Ishikawa (cell line): ENCODE measurements around the gene FETUB.

Experiments used
- CEBPB ChIP-seq: IDR thresholded peaks from 2 replicates; pipeline ENCODE4 v1.6.1; 2012
- EP300 ChIP-seq: IDR thresholded peaks from 2 replicates; pipeline ENCODE4 v1.6.1; 2012; ENCODE audit warnings: borderline replicate concordance
- FOXM1 ChIP-seq: IDR thresholded peaks from 2 replicates; pipeline ENCODE4 v1.6.1; 2012; ENCODE audit warnings: low read depth, borderline replicate concordance
- MAX ChIP-seq: IDR thresholded peaks from 2 replicates; pipeline ENCODE4 v1.6.1; 2012
- NFIC ChIP-seq: IDR thresholded peaks from 2 replicates; pipeline ENCODE4 v1.6.1; 2012
- REST ChIP-seq: IDR thresholded peaks from 2 replicates; pipeline ENCODE4 v1.6.1; 2012; ENCODE audit warnings: low read depth, mild to moderate bottlenecking
- TAF1 ChIP-seq: IDR thresholded peaks from 2 replicates; pipeline ENCODE4 v1.6.1; 2012; ENCODE audit warnings: low read depth, mild to moderate bottlenecking
- TEAD4 ChIP-seq: IDR thresholded peaks from 2 replicates; pipeline ENCODE4 v1.6.1; 2012
- USF1 ChIP-seq: IDR thresholded peaks from 2 replicates; pipeline ENCODE4 v1.6.1; 2012
- YY1 ChIP-seq: IDR thresholded peaks from 2 replicates; pipeline ENCODE4 v1.6.1; 2012; ENCODE audit warnings: low read depth

- TF ChIP-seq FOXM1 (no peak), TEAD4 (0 out of 2 replicates have a peak, but pooled peaks have one; percentile 49), YY1 (no peak), TAF1 (no peak), CEBPB (no peak), MAX (no peak), NFIC (no peak), REST (no peak), USF1 (no peak), EP300 (no peak)
Measured at GRCh38 chr3:186664119-186664495, 23.9 kb downstream of the FETUB start.
